GM12878 (cell line): ENCODE results near the gene EHBP1. TPM values are rescaled to one million over a fixed set of nuclear protein-coding genes. Genes with fewer than 3 reads are reported as not detected.

Source experiments
- BACH1 ChIP-seq: fragments of 450-650 bp; IDR thresholded peaks from 2 replicates; pipeline ENCODE4 v1.6.1; 2017; ENCODE audit warnings: mild to moderate bottlenecking, borderline replicate concordance
- BCL11A ChIP-seq: IDR thresholded peaks from 2 replicates; pipeline ENCODE4 v1.6.1; 2011; ENCODE audit warnings: low read depth, low read length
- EED ChIP-seq: sonication (generic); IDR thresholded peaks from 2 replicates; pipeline ENCODE4 v1.6.1; 2016; ENCODE audit warnings: antibody characterized with exemption, low read depth
- MEF2B ChIP-seq: fragments of 450-650 bp; IDR thresholded peaks from 2 replicates; pipeline ENCODE4 v1.6.1; 2018; ENCODE audit warnings: mild to moderate bottlenecking, moderate library complexity; ENCODE audit not compliant: partially characterized antibody, poor library complexity, severe bottlenecking
- POLR2AphosphoS5 ChIP-seq: IDR thresholded peaks from 2 replicates; pipeline ENCODE4 v1.6.1; 2011; ENCODE audit warnings: mild to moderate bottlenecking, low read length, inconsistent platforms
- YY1 ChIP-seq: IDR thresholded peaks from 2 replicates; pipeline ENCODE4 v1.6.1; 2011; ENCODE audit warnings: low read depth, mild to moderate bottlenecking, low read length
- polyA plus RNA-seq, 11 experiments: library from polyadenylated mRNA; depleted of rRNA in 4 of 11; unstranded in 6 of 11; stranded (reverse) in 5 of 11; fragments of >200 nt; fragmentation: Nextera tagmentation in 4 of 11; fragmentation: Illumina TruSeq in 1 of 11; extraction: Ambion mirVana in 4 of 11; extraction: Trizol in 1 of 11; gene quantifications; 1 replicate in 1 of 11; 2 replicates in 10 of 11; pipeline versions ENCODE4 v1.2.1 to v1.2.3, GENCODE V29; 2011 to 2016; ENCODE audit warnings: inconsistent platforms in 2 of 11, missing spikeins in 2 of 11, low read depth in 1 of 11
- total RNA-seq, 4 experiments: library from RNA; depleted of rRNA in 3 of 4; stranded (reverse); fragments of >200 nt in 3 of 4; fragmentation: Illumina TruSeq in 1 of 4; extraction: Trizol in 1 of 4; gene quantifications; 2 replicates each; pipeline versions ENCODE4 v1.2.1 to v1.2.3, GENCODE V29; 2013 to 2021
- TF ChIP-seq, protein P1 (sequence below): fragments of 450-650 bp; IDR thresholded peaks from 2 replicates; pipeline ENCODE4 v1.6.1; 2018; ENCODE audit warnings: mild to moderate bottlenecking, low read depth, moderate library complexity; ENCODE audit not compliant: partially characterized antibody
- TF ChIP-seq, protein P2 (sequence below): fragments of 450-650 bp; IDR thresholded peaks from 2 replicates; pipeline ENCODE4 v1.6.1; 2017; ENCODE audit warnings: mild to moderate bottlenecking, low read depth, inconsistent platforms; ENCODE audit not compliant: poor library complexity, severe bottlenecking

The EHBP1 gene
- total and polyA plus RNA-seq, 10 of the 15 experiments (the other 5 are each of a cell fraction or from before 2014, with no cell fraction given), result 5.7 to 26.1 (median 13.6) TPM

DNA sequence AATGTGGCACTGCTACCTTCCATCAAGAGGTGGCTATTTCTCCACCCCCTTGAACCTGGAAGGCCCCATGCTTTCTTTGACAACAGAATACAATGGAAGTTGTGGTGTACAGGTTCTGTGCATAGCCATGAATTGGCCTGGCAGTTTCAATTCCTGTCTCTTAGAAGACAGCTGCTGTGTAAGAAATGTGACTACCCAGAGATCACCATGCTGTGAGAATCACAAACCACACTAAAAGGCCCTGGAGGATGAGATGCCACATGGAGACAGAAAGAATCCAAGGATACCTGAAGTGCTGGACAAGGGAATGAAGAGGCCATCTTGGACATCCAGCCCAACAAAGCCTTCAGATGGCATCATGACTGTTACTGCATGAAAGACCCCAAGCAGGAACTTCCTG is 47.7 kb upstream of the EHBP1 start (continued):
- TF ChIP-seq, protein P1, sequence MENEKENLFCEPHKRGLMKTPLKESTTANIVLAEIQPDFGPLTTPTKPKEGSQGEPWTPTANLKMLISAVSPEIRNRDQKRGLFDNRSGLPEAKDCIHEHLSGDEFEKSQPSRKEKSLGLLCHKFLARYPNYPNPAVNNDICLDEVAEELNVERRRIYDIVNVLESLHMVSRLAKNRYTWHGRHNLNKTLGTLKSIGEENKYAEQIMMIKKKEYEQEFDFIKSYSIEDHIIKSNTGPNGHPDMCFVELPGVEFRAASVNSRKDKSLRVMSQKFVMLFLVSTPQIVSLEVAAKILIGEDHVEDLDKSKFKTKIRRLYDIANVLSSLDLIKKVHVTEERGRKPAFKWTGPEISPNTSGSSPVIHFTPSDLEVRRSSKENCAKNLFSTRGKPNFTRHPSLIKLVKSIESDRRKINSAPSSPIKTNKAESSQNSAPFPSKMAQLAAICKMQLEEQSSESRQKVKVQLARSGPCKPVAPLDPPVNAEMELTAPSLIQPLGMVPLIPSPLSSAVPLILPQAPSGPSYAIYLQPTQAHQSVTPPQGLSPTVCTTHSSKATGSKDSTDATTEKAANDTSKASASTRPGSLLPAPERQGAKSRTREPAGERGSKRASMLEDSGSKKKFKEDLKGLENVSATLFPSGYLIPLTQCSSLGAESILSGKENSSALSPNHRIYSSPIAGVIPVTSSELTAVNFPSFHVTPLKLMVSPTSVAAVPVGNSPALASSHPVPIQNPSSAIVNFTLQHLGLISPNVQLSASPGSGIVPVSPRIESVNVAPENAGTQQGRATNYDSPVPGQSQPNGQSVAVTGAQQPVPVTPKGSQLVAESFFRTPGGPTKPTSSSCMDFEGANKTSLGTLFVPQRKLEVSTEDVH, result no peak
- TF ChIP-seq YY1 (peak; percentile 49; the same call in 1 of the 2 replicates), EED (peak; percentile 71), BACH1 (no peak), MEF2B (peak; percentile 15), BCL11A (no peak), POLR2AphosphoS5 (no peak)
- TF ChIP-seq, protein P2, sequence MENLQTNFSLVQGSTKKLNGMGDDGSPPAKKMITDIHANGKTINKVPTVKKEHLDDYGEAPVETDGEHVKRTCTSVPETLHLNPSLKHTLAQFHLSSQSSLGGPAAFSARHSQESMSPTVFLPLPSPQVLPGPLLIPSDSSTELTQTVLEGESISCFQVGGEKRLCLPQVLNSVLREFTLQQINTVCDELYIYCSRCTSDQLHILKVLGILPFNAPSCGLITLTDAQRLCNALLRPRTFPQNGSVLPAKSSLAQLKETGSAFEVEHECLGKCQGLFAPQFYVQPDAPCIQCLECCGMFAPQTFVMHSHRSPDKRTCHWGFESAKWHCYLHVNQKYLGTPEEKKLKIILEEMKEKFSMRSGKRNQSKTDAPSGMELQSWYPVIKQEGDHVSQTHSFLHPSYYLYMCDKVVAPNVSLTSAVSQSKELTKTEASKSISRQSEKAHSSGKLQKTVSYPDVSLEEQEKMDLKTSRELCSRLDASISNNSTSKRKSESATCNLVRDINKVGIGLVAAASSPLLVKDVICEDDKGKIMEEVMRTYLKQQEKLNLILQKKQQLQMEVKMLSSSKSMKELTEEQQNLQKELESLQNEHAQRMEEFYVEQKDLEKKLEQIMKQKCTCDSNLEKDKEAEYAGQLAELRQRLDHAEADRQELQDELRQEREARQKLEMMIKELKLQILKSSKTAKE, result no peak
